HG03097 (cell line): ENCODE results near the gene F2.
"Not testable (repeated sequence)": the region's sequence is repeated elsewhere in the genome, so short reads cannot be mapped to it uniquely, and the experiment has no call there.

ENCODE experiments used
- ATAC-seq: cut with Tn5 transposase; IDR thresholded peaks from one replicate; pipeline ENCODE4 v1.9.1; 2021; ENCODE audit not compliant: unreplicated experiment, low FRiP score

Gene F2

DNA sequence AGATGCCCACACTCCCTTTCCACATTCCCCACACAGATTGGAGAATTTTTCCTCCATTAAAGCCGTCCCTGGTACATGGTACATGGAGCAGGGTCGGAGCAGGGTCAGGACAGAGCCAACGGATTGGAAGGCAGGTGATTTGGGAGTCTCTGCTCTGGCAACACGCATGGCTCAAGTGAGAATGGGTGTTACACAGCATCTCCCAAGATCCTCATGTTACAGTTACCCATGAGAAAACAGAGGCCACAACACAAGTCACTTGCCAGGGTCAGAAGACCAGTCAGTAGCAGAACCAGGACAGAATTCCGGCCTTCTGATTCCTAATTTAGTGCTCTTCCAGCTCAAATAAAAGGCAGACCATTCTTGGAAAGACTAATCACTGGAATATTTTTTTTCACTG, 7.7 kb upstream of the F2 start:
- no peak for ATAC-seq

DNA sequence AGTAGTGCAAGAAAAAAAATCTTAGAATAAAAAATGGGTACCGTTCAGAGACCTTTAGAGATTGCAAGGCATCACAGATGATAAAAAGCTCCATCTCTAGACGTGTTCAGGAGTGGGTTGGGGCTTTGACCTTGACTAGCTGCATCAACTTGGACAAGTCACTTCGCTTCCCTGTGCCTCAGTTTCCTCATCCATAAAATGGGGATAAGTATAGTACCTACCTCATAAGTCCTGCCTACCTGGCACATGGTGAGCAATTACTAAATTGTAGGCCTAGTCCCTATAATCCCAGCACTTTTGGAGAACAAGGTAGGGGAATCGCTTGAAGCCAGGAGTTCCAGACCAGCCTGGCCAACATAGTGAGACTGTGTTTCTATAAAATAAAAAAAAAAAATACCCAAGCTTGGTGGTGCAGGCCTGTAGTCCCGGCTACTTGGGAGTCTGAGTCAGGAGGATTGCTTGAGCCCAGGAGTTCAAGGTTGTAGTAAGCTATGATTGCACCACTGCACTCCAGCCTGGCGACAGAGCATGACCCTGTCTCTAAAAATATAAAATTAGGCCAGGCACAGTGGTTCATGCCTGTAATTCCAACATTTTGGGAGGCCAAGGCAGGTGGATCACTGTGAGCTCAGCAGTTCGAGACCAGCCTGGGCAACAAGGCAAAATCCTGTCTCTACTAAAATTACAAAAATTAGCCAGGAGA, 6.0 kb upstream of the F2 start:
- ATAC-seq: no peak

DNA sequence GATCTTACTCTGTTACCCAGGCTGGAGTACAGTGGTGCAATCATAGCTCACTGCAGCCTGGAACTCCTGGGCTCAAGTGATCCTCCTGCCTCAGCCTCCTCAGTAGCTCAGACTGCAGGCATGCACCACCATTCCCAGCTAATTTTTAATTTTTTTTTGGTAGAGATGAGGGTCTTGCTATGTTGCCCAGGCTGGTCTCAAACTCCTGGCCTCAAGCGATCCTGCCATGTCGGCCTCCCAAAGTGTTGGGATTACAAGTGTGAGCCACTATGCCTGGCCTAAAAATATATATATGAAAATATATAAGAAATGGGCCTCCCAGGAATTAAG, 1.2 kb upstream of the F2 start:
- ATAC-seq: not testable (repeated sequence)

DNA sequence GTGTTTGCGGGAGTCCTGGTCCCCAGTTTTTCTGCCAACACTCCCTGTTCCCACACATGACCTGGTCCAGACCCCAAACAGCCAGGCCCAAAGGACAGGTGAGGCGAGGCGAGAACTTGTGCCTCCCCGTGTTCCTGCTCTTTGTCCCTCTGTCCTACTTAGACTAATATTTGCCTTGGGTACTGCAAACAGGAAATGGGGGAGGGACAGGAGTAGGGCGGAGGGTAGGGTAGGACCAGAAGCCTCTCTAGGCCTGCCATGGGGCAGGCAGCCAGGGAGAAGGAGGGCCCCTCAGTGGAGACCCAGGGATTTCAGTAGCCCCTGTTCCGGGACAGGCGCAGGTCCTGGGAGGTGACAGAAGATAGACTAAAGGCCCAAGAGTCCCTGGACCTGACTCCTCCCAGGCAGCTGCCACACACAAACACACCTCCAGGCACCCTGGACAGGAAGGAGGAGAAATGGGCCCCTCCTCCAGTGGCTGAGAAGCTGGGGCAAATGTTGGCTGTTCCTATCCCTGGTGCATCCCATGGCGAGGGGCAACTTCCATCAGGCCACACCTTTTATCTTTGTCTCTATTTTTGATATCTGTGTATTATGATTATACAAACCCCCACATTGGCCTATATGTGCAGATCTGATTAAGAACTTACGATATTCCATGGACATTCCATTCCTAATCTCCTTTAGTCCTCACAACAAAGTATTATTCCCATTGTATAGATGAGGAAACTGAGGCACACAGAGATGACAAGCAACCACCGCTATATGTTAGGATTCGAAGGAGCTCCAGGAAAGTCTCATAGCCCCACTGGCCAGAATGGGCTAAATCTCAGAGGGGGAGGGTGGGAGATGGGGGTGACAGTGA, 626 bp upstream of the F2 start:
- ATAC-seq: no peak

DNA sequence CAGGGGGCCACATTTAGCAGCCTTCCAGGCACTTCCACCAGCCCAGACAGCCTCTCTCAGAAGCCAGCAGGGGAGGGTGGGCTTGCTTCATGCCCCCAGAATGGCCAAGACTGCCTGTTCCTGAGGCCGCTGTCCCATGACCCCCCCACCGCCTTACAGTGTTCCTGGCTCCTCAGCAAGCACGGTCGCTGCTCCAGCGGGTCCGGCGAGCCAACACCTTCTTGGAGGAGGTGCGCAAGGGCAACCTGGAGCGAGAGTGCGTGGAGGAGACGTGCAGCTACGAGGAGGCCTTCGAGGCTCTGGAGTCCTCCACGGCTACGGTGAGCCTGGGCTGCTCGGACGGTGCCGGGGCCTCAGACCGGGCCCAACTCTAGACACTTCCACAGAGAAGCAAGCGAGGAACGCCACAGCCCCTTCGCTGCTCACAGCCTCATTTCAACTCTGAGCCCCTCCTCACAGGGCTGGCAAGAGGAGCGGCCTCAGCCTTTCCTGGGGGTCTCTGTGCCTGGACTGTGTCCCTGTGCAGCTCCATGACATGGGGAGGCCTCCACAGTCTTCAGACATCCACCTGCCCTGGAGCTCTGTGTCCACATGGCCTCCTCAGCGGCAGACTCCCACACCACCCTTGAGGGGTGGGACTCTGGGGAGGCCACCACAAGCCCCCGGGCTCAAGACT, 668 bp downstream of the F2 start:
- no peak for ATAC-seq

DNA sequence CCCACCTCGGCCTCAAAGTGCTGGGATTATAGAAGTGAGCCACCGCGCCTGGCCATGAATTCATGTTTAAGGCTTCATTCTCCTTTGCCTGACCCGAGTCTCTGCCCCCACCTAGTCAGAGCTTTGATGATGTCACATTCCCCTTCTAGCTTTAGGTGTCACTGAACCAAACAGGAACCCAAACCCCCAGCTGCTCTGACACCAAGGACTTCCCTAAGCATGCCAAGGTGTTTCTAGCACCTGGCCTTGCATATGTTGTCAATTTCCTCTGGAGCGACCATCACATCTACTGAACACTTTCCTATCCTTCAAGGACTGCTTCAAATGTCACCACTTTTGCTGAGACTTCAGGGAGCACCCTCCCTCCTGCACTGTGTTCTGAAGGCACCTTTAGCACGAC, 2.3 kb downstream of the F2 start:
- no peak for ATAC-seq

DNA sequence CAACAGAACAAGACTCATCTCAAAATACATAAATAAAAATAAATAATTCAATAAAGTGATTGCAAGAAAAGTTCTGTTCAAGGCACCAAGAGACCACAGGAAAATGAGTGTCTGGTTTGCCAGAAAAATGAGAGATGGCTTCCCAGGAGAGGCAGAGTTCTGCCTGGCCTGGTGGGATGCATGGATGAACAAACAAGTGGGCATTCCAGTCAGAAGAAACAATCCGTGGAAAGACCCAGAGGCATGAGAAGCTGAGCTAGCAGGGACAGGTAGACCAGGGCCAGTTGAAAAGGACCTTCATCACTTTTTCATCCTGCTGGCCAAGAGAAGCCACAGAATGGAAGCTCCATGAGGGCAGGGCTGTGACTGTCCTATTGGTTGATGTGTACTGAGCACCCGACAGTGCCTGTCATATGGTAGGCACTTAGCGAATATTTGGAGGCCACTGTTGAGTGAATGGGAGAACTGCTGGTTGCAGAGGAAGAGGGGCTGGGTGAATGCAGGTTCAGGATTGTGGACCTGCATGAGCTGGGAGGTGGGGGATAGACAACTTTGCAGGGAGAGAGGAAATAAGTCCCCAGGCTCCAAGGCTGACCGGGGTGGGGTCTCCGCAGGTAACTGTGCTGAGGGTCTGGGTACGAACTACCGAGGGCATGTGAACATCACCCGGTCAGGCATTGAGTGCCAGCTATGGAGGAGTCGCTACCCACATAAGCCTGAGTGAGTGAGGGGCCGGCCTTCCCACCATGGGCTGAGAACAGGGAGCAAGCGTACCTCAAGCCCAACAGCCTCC, 3.7 kb downstream of the F2 start:
- no peak for ATAC-seq

DNA sequence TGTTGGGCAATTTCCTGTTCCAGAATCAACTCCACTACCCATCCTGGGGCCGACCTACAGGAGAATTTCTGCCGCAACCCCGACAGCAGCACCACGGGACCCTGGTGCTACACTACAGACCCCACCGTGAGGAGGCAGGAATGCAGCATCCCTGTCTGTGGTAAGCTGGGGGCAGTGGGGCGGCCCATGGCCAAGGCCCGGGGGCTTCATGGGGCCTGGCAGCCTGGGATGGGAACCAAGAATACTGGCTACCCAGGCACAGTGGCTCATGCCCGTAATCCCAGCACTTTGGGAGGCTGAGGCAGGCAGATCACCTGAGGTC, 4.3 kb downstream of the F2 start:
- no peak for ATAC-seq

DNA sequence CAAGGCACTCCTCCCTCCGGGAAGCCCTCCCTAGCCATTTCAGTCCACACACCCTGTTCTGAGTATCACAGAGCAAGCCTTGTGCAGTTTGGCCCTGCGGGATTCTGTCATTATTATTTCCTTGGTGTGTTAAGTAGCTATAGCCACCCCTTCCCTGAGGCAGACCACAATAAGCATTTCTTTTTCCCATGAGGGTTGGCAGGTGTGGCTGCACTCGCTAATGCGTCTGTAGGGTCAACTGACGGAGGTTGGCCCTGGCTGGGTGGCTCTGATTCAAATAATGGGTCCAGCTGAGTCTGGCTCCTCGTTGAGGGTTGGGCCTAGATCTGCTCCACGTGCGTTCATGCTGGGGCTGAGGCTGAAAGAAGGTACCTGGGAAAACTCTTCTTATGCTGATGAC, 5.1 kb downstream of the F2 start:
- no peak for ATAC-seq

DNA sequence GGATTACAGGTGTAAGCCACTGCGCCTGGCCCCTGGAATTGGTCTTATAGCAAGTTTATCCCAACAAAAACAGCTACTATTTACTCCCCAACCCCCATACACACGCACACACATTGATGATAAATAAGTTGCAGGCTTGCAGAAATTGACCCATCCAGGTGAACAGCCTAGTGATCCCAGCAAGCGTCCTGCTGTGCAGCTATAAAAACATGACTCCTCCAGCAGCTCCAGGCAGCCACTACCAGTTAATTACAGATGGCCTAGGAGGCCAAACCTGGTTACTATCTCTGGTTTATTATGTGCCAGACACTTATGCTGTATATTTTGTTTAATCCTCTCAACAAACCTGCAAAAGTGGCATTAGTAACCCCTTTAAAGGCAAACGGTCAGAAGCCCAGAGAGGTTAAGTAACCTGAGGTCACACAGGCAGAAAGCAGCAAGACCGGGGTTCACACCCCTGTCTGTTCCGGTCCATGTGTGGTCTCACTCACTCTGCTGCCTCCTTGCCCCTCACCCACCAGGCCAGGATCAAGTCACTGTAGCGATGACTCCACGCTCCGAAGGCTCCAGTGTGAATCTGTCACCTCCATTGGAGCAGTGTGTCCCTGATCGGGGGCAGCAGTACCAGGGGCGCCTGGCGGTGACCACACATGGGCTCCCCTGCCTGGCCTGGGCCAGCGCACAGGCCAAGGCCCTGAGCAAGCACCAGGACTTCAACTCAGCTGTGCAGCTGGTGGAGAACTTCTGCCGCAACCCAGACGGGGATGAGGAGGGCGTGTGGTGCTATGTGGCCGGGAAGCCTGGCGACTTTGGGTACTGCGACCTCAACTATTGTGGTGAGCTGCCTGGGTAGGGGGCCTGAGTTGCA, 6.6 kb downstream of the F2 start:
- no peak for ATAC-seq

DNA sequence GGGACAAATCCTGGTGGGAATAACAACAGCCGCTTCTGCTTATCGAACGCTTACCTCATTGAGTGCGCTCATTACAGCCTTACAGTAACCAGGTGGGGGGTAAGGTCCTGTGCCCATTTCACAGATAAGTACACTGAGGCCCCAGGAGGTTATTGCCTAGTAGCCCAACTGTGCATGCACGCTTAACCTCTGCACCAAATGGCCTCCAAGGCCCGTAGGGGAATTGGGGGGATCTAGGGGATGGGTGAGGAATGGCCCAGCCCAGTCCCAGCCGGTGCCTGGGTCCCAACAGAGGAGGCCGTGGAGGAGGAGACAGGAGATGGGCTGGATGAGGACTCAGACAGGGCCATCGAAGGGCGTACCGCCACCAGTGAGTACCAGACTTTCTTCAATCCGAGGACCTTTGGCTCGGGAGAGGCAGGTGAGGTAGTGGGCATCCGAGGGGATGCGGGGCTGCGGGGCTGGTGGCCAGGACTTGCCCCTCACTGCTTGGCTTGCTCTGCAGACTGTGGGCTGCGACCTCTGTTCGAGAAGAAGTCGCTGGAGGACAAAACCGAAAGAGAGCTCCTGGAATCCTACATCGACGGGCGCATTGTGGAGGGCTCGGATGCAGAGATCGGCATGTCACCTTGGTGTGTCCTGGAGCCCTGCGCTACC, 7.3 kb downstream of the F2 start:
- no peak for ATAC-seq

DNA sequence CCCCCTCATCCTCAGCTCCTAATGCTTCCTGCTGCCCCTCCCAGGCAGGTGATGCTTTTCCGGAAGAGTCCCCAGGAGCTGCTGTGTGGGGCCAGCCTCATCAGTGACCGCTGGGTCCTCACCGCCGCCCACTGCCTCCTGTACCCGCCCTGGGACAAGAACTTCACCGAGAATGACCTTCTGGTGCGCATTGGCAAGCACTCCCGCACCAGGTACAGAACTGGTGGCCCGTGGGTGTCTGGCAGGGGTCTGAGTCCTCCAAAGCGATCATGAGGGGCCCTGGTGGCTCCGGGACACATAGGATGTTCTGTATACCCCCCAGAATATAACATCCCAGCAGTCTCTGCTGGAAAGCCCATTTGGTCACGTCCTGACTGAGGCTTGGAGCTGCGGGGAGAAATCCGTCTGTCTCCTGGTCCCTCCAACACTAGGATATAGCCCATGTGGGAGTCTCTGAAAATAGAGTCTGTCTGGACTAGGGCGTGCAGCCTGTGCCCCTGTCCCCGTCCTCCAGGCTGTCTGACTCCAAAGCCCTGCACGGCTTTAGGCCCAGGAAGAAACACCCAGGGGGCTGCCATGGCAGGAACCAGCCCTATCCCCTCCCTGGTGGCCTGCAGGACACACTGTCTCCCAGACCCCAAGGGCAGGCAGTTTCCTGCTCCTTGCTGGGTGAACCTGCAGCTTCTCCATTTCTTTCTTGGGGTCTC, 9.1 kb downstream of the F2 start:
- no peak for ATAC-seq

DNA sequence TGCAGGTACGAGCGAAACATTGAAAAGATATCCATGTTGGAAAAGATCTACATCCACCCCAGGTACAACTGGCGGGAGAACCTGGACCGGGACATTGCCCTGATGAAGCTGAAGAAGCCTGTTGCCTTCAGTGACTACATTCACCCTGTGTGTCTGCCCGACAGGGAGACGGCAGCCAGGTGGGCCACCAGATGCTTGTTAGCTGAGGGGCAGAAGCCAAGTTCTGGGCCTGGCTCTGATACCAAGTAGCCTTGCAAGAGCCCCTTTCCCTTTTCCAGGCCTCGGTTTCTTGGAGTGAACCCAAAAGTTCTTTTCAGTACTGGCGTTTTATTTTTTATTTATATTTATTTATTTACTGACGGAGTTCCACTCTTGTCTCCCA, 9.6 kb downstream of the F2 start:
- ATAC-seq: no peak

DNA sequence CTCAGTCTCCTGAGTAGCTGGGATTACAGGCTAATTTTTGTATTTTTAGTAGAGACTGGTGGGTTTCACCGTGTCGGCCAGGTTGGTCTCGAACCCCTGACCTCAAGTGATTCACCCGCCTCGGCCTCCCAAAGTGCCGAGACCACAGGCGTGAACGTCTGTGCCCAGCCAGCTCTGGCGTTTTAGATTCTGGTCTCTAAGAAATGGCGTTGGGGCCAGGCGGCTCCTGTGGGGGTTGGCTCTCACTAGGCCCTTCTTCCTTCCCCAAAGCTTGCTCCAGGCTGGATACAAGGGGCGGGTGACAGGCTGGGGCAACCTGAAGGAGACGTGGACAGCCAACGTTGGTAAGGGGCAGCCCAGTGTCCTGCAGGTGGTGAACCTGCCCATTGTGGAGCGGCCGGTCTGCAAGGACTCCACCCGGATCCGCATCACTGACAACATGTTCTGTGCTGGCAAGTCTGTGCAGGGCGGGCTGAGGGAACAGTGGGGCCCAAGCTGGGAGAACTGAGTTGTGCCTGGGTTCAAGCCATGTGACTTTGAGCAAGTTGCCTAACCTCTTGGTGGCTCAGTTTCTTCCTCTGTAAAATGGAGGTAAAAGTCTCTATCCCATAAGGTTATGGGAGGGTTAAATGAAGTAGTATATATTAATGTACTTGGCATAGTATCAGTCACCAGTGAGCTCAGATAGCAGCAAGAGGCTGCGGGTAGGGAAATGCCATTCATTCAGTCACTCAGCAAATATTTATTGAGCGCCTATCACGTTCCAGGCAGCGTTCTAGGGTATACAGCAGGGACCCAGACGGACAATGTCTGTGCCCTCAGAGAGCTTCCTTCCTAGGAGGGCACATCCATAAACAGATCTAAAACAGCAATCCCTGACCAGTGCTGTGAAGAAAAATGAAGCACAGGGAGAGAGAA, 10.4 kb downstream of the F2 start:
- no peak for ATAC-seq

DNA sequence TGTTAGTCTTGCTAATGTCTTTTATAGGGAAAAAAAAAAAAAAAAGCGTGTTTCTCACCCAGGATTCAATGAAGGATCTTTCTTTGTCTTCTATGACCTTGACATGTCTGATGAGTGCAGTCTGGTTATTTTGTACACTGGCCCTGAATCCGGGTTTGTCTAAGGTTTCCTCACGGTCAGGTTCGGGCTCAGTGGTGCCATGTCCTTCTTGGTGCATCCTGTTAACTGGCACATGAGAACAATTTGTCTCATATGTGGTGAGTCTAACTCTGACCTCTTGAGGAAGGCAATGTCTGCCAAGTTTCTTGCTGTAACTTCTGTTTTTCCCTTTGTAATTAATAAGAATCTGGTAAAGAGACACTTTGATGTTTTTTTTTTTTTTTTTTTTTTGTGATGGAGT, 12.5 kb downstream of the F2 start:
- ATAC-seq: no peak

DNA sequence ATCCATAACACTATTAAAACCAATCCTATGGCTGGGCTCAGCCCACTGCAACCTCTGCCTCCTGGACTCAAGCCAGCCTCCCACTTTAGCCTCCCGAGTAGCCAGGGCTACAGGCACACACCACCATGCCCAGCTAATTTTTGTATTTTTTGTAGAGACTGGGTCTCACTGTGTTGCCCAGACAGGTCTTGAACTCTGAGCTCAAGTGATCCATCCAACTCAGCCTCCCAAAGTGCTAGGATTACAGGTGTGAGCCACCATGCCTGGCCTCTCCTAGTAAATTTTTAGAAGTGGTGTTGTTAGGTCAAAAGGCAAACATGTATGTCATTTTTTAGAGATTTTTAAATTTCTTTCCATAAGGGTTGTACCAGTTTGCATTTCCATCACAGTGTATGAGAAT, 14.2 kb downstream of the F2 start:
- no peak for ATAC-seq

DNA sequence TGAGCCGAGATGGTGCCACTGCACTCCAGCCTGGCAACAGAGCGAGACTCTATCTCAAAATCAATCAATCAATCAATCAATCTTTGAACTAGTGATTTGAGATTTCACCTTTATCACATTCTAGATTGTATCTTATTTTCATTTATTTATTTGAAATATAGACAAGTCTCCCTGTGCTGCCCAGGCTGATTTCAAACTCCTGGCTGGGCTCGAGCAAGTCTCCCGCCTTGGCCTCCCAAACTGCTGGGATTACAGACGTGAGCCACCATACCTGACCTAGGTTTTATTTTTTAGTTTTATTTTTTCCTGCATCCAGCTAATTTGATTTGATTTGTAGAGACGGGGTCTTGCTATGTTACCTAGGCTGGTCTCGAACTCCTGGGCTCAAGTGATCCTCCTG, 17.1 kb downstream of the F2 start:
- no peak for ATAC-seq

DNA sequence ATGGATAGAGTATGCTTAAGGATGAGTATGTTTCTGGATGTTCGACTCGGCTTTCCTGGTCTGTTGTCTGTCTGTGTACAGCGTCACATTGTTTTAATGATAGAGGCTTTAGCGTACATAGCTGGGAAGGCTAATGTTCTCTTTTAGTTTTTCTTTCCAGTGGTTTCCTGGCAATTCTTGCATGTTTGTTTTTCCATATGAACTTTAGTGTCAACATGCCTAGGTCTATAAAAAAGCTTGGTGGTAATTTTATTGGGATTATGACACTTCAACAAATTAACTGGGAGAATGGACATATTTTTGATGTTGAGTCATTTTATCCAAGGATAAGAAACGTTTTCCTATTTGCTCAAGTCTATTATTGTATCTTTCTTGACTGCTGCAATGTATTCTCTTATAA, 17.6 kb downstream of the F2 start:
- ATAC-seq: no peak
